MM.1S (cell line): ENCODE measurements around the gene PATJ.

ENCODE experiments used
- DNase-seq: peaks from one replicate; pipeline ENCODE4 v3.0.0-alpha.2; 2015
- H2AFZ ChIP-seq: fragments of 300-600 bp; sonication (generic); 2 replicates; pipeline ENCODE4 v1.6.0; 2016; ENCODE audit warnings: antibody characterized with exemption, low read length
- H3F3A ChIP-seq: fragments of 300-600 bp; sonication (generic); 2 replicates; pipeline ENCODE4 v1.6.1; 2016; ENCODE audit warnings: mild to moderate bottlenecking, antibody characterized with exemption, low read length, moderate library complexity, mixed read lengths; ENCODE audit not compliant: insufficient read depth
- H3K27ac ChIP-seq: fragments of 300-600 bp; sonication (generic); 2 replicates; pipeline ENCODE4 v1.5.1; 2016; ENCODE audit warnings: mild to moderate bottlenecking, low read length
- H3K27me3 ChIP-seq: fragments of 300-600 bp; sonication (generic); replicated peaks from 2 replicates; pipeline ENCODE4 v1.6.0; 2016; ENCODE audit warnings: low read length; ENCODE audit not compliant: insufficient read depth
- H3K36me3 ChIP-seq: fragments of 300-600 bp; sonication (generic); replicated peaks from 2 replicates; pipeline ENCODE4 v1.6.1; 2016; ENCODE audit warnings: mild to moderate bottlenecking, low read length, mixed read lengths; ENCODE audit not compliant: insufficient read depth
- H3K4me1 ChIP-seq: fragments of 300-600 bp; sonication (generic); 2 replicates; pipeline ENCODE4 v1.6.1; 2016; ENCODE audit warnings: low read length, mixed read lengths
- H3K4me2 ChIP-seq: fragments of 300-600 bp; sonication (generic); 2 replicates; pipeline ENCODE4 v1.6.0; 2016; ENCODE audit warnings: low read depth, low read length
- H3K4me3 ChIP-seq: fragments of 300-600 bp; sonication (generic); 2 replicates; pipeline ENCODE4 v1.5.1; 2016; ENCODE audit warnings: low read length, mixed read lengths
- H3K79me2 ChIP-seq: fragments of 300-600 bp; sonication (generic); 2 replicates; pipeline ENCODE4 v1.6.1; 2016; ENCODE audit warnings: mixed run types, low read length, mixed read lengths
- H3K9ac ChIP-seq: fragments of 300-600 bp; sonication (generic); 2 replicates; pipeline ENCODE4 v1.6.1; 2016; ENCODE audit warnings: low read length, mixed read lengths
- H3K9me2 ChIP-seq: fragments of 300-600 bp; sonication (generic); replicated peaks from 2 replicates; pipeline ENCODE4 v1.6.1; 2016; ENCODE audit warnings: mild to moderate bottlenecking, low read length, mixed read lengths; ENCODE audit not compliant: insufficient read depth
- H3K9me3 ChIP-seq: fragments of 300-600 bp; sonication (generic); replicated peaks from 2 replicates; pipeline ENCODE4 v1.6.1; 2016; ENCODE audit warnings: mild to moderate bottlenecking, low read length, mixed read lengths; ENCODE audit not compliant: insufficient read depth
- H4K20me1 ChIP-seq: fragments of 300-600 bp; sonication (generic); 2 replicates; pipeline ENCODE4 v1.6.1; 2016; ENCODE audit warnings: mild to moderate bottlenecking, low read length, moderate library complexity, mixed read lengths; ENCODE audit not compliant: insufficient read depth
- EZH2 ChIP-seq: fragments of 300-600 bp; sonication (generic); optimal IDR thresholded peaks from 2 replicates; pipeline ENCODE3; 2017; ENCODE audit warnings: low read depth, mild to moderate bottlenecking, antibody characterized with exemption, low read length, mixed read lengths
- EZH2phosphoT487 ChIP-seq: fragments of 300-600 bp; sonication (generic); IDR thresholded peaks from 2 replicates; pipeline ENCODE4 v1.6.1; 2018; ENCODE audit warnings: antibody characterized with exemption, low read length
- TF ChIP-seq, protein P1 (sequence below): fragments of 300-600 bp; sonication (generic); IDR thresholded peaks from 2 replicates; pipeline ENCODE4 v1.5.1; 2016; ENCODE audit warnings: antibody characterized with exemption, low read length, mixed read lengths

The PATJ gene

DNA sequence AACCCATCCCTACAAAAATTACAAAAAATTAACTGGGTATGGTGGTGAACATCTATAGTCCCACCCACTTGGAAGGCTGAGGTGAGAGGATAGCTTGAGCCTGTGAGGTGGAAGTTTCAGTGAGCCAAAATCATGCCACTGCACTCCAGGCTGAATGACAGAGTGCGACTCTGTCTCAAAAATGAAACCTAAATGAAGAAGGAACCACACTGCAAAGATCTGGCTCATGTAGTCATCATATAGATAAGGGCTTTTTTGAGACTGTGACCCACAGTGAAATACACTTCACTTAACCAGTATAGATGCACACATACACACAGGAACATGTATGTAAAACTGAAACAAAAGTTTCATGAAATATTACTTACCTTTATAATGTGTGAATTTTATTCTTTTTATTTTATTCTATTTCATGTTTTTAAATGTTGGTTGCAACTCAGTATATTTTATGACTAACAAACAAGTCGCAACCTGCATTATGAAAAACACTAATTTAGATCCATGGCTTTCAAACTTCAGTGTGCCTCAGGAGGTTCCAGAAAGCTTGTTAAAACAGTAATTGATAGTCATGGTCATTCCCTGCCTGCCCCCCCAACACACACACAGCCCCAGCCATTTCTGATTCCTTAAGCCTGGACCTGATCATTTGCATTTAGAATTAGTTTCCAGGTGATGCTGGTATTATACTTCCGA is 189.5 kb downstream of the PATJ start:
- Histone ChIP-seq H4K20me1 (no peaks in the 10 kb centered on the region), H3K9me3 (no peaks in the 10 kb centered on the region), H3K4me3 (no peak overlapping the region), H3K4me2 (no peak overlapping the region), H3K36me3 (no peaks in the 10 kb centered on the region), H3K9ac (no peak overlapping the region), H3K4me1 (no peaks in the 10 kb centered on the region), H3K79me2 (no peaks in the 10 kb centered on the region), H3K9me2 (no peaks in the 10 kb centered on the region), H3K27ac (no peak overlapping the region), H3K27me3 (no peaks in the 10 kb centered on the region), H2AFZ (no peak overlapping the region), H3F3A (no peaks in the 10 kb centered on the region)
- TF ChIP-seq EZH2phosphoT487 (no peak), EZH2 (no peak)
- TF ChIP-seq, protein P1, sequence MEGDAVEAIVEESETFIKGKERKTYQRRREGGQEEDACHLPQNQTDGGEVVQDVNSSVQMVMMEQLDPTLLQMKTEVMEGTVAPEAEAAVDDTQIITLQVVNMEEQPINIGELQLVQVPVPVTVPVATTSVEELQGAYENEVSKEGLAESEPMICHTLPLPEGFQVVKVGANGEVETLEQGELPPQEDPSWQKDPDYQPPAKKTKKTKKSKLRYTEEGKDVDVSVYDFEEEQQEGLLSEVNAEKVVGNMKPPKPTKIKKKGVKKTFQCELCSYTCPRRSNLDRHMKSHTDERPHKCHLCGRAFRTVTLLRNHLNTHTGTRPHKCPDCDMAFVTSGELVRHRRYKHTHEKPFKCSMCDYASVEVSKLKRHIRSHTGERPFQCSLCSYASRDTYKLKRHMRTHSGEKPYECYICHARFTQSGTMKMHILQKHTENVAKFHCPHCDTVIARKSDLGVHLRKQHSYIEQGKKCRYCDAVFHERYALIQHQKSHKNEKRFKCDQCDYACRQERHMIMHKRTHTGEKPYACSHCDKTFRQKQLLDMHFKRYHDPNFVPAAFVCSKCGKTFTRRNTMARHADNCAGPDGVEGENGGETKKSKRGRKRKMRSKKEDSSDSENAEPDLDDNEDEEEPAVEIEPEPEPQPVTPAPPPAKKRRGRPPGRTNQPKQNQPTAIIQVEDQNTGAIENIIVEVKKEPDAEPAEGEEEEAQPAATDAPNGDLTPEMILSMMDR, result no peak
- no peak for DNase-seq

DNA sequence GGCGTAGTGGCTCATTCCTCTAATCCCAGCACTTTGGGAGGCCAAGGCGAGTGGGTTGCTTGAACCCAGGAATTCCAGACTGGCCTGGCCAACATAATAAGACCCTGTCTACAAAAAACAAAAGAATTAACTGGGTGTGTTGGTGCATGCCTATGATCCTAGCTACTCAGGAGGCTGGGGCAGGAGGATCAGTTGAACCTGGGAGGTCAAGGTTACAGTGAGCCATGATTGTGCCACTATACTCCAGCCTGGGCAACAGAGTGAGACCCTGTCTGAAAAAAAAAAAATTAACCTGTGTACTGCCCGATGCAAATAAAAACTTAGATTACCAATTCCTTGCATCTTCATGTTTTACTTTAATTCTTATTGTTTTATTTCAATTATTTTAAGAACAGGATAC is 193.2 kb downstream of the PATJ start:
- no peaks in the 10 kb centered on the region for H3K79me2 ChIP-seq

DNA sequence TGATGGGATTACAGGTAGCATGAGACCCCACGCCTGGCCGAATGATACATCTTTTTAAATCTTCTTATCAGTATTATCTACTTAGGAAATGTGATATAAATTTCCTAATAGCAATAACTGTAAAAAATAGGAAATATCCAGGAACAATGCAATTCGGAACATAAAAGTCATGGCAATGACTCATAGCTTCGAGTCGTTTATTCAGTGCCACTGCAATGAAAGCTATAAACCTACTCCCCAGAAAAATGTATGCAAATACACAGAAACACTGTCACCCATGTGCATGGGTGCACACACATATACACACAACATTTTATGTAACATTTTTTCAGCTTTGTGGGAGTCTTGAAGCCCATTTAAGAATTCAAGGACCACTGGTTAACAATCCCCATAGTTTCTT is 194.6 kb downstream of the PATJ start:
- H3K27ac ChIP-seq, result no peak overlapping the region
- DNase-seq, result no peak

More for the DNA sequence above, 193.2 kb downstream of the PATJ start:
- no peak for DNase-seq
- no peaks in the 10 kb centered on the region for H3K36me3 ChIP-seq
- no peaks in the 10 kb centered on the region for H3F3A ChIP-seq
- no peak overlapping the region for H3K4me2 ChIP-seq
- TF ChIP-seq, protein P1, result no peak
- TF ChIP-seq EZH2, result no peak
- TF ChIP-seq EZH2phosphoT487, result no peak
- no peaks in the 10 kb centered on the region for H3K4me1 ChIP-seq
- no peak overlapping the region for H3K9ac ChIP-seq
- H3K9me2 ChIP-seq, result no peaks in the 10 kb centered on the region
- H2AFZ ChIP-seq, result no peak overlapping the region
- no peaks in the 10 kb centered on the region for H3K9me3 ChIP-seq
- no peak overlapping the region for H3K4me3 ChIP-seq
- no peak overlapping the region for H3K27ac ChIP-seq
- H4K20me1 ChIP-seq, result no peaks in the 10 kb centered on the region
- H3K27me3 ChIP-seq, result no peaks in the 10 kb centered on the region

More for the DNA sequence above, 194.6 kb downstream of the PATJ start:
- Histone ChIP-seq H2AFZ (no peak overlapping the region), H3K9ac (no peak overlapping the region), H3K4me3 (no peak overlapping the region), H3F3A (no peaks in the 10 kb centered on the region), H3K9me2 (no peaks in the 10 kb centered on the region), H3K79me2 (no peaks in the 10 kb centered on the region), H3K9me3 (no peaks in the 10 kb centered on the region), H3K27me3 (no peaks in the 10 kb centered on the region), H4K20me1 (no peaks in the 10 kb centered on the region), H3K4me2 (no peak overlapping the region), H3K4me1 (no peaks in the 10 kb centered on the region), H3K36me3 (no peaks in the 10 kb centered on the region)
- no peak for TF ChIP-seq EZH2phosphoT487
- TF ChIP-seq, protein P1, result no peak
